Right lobe of liver (tissue), 6 donors: ENCODE results near the gene GGCT. TPM values are rescaled to one million over a fixed set of nuclear protein-coding genes. Genes with fewer than 3 reads are reported as not detected.

Experiments used
- ATAC-seq, 4 donors: fragments of 200-7000 bp; cut with Tn5 transposase; one replicate each; pipeline ENCODE4 v1.9.1; 2020; ENCODE audit warnings: mild to moderate bottlenecking in 4 of 4, moderate library complexity in 4 of 4
- DNase-seq, 3 donors: peaks; one replicate each; pipeline ENCODE4 v3.0.0-alpha.2; 2020
- H3K27ac ChIP-seq, 3 donors: fragments of 200-600 bp; one replicate each; pipeline ENCODE4 v1.8.0; 2022
- H3K27me3 ChIP-seq, 2 donors: fragments of 200-600 bp; one replicate each; pipeline ENCODE4 v1.8.0; 2022
- H3K36me3 ChIP-seq, 4 donors: fragments of 200-600 bp; sonication (generic) in 1 of 4; one replicate each; pipeline versions ENCODE4 v1.5.1 to v1.8.0; 2017 to 2022; ENCODE audit warnings: control low read depth in 1 of 4
- H3K4me1 ChIP-seq, 4 donors: fragments of 200-600 bp; sonication (generic) in 1 of 4; one replicate each; pipeline versions ENCODE4 v1.5.1 to v1.8.0; 2017 to 2022; ENCODE audit warnings: control low read depth in 1 of 4
- H3K4me3 ChIP-seq, 3 donors: fragments of 200-600 bp; one replicate each; pipeline ENCODE4 v1.8.0; 2022
- H3K9me3 ChIP-seq, 4 donors: fragments of 200-600 bp; sonication (generic) in 1 of 4; one replicate each; pipeline versions ENCODE4 v1.5.1 to v1.8.0; 2017 to 2022; ENCODE audit warnings: control low read depth in 1 of 4
- CTCF ChIP-seq, 4 donors: fragments of 200-600 bp in 3 of 4; fragments of 450-650 bp in 1 of 4; IDR thresholded peaks; one replicate each; pipeline versions ENCODE4 v1.5.1 to v1.8.0; 2016 to 2022; ENCODE audit warnings: antibody characterized with exemption in 4 of 4, mild to moderate bottlenecking in 2 of 4
- POLR2A ChIP-seq: fragments of 450-650 bp; IDR thresholded peaks from one replicate; pipeline ENCODE4 v1.6.1; 2017; ENCODE audit warnings: antibody characterized with exemption, mild to moderate bottlenecking
- WGBS: methylation state at CpG from one replicate; pipeline ENCODE4 v1.1.6; 2018; ENCODE audit warnings: low coverage, low lambda C conversion rate; ENCODE audit not compliant: insufficient coverage; ENCODE audit errors: missing lambda C conversion rate; 5-methylcytosine and 5-hydroxymethylcytosine counted together
- intact Hi-C, 2 donors: fragments of 100-400 bp; cut with DNase I; formaldehyde crosslinking; loops; one replicate each; pipeline versions ENCODE4 v1.11.2 to v1.14.1; 2022
- total RNA-seq, 6 experiments: library from RNA; depleted of rRNA in 2 of 6; stranded (reverse); fragments of >200 nt in 2 of 6; fragmentation: NEBNext Ultra II Directional in 3 of 6; extraction: Animal tissue kit (Norgen Biotek cat#: 25700) in 3 of 6; gene quantifications; one replicate each; pipeline versions ENCODE4 v1.1.0 to v1.2.4, GENCODE V29; 2016 to 2023
- donor health status: DM: no; HTN: yes; CAD: no.
- donor health status: DM: no; HTN: no; CAD: no.
- donor health status: DM: no; HTN: no; CAD: no.
- donor health status: DM: no; HTN: yes; CAD: no.
- donor health status: DM: no; HTN: yes; CAD: no.

GGCT gene
- total RNA-seq, 6 experiments from 2014 or later: 13.2 to 23.8 (median 16.8) TPM

GRCh38 chr7:30503274-30504212 lies 1.1 kb downstream of the GGCT start:
- DNase-seq: no peak
- Histone ChIP-seq H3K27me3 (no peaks in the 10 kb centered on the region), H3K4me1 (peaks cover 0 to 4% (median 0%) of the 10 kb centered on the region in 4 donors), H3K9me3 (no peaks in the 10 kb centered on the region), H3K4me3 (peak overlapping the region; percentile 71 to 97 (median 89)), H3K36me3 (no peaks in the 10 kb centered on the region), H3K27ac (peak overlapping the region in 1 of 3 donors; percentile 54)
- 27% methylated on average over 11 of the region's 15 CpGs for WGBS
- intact Hi-C loops: no loop called here
- TF ChIP-seq POLR2A: no peak
- no peak for TF ChIP-seq CTCF (IDR thresholded peaks at IDR 0.05)
- no peak for ATAC-seq

- ATAC-seq (no peak), DNase-seq (no peak)
- no peak for TF ChIP-seq POLR2A
- no peak for TF ChIP-seq CTCF (IDR thresholded peaks at IDR 0.05)
- H3K27ac ChIP-seq: no peak overlapping the region
- WGBS: 83% methylated on average over 1 of the region's 2 CpGs
- no peaks in the 10 kb centered on the region for H3K9me3 ChIP-seq
- intact Hi-C loops: no loop called here
- H3K27me3 ChIP-seq: no peaks in the 10 kb centered on the region
- no peak overlapping the region for H3K4me3 ChIP-seq
- H3K4me1 ChIP-seq: peaks cover 0 to 4% (median 0%) of the 10 kb centered on the region in 4 donors
- no peaks in the 10 kb centered on the region for H3K36me3 ChIP-seq
Observed at GRCh38 chr7:30502470-30503251, 2.0 kb downstream of the GGCT start.

GRCh38 chr7:30501264-30501663 lies 3.4 kb downstream of the GGCT start:
- ATAC-seq: no peak
- 98% methylated on average over 4 of the region's 5 CpGs for WGBS
- intact Hi-C loops: no loop called here

GRCh38 chr7:30493228-30493627 lies 11.4 kb downstream of the GGCT start:
- no peaks in the 10 kb centered on the region for H3K36me3 ChIP-seq
- no peaks in the 10 kb centered on the region for H3K9me3 ChIP-seq
- no peak overlapping the region for H3K4me3 ChIP-seq
- ATAC-seq: peak in 3 of 4 donors; percentile 14 to 45 (median 28)
- no peaks in the 10 kb centered on the region for H3K27me3 ChIP-seq
- intact Hi-C loops: no loop called here
- TF ChIP-seq CTCF (IDR thresholded peaks at IDR 0.05) (no peak), POLR2A (no peak)
- H3K27ac ChIP-seq: no peak overlapping the region
- no peaks in the 10 kb centered on the region for H3K4me1 ChIP-seq
- no peak for DNase-seq

More at GRCh38 chr7:30501264-30501663, 3.4 kb downstream of the GGCT start:
- Histone ChIP-seq H3K36me3 (no peaks in the 10 kb centered on the region), H3K27ac (no peak overlapping the region), H3K9me3 (no peaks in the 10 kb centered on the region), H3K4me1 (peaks cover 0 to 4% (median 0%) of the 10 kb centered on the region in 4 donors), H3K4me3 (no peak overlapping the region), H3K27me3 (no peaks in the 10 kb centered on the region)
- TF ChIP-seq POLR2A (no peak), CTCF (IDR thresholded peaks at IDR 0.05) (no peak)
- no peak for DNase-seq
